Measurements from ENCODE around the gene ATAD3B.
"Not testable (repeated sequence)": the region's sequence is repeated elsewhere in the genome, so short reads cannot be mapped to it uniquely, and the experiment has no call there.

DNA sequence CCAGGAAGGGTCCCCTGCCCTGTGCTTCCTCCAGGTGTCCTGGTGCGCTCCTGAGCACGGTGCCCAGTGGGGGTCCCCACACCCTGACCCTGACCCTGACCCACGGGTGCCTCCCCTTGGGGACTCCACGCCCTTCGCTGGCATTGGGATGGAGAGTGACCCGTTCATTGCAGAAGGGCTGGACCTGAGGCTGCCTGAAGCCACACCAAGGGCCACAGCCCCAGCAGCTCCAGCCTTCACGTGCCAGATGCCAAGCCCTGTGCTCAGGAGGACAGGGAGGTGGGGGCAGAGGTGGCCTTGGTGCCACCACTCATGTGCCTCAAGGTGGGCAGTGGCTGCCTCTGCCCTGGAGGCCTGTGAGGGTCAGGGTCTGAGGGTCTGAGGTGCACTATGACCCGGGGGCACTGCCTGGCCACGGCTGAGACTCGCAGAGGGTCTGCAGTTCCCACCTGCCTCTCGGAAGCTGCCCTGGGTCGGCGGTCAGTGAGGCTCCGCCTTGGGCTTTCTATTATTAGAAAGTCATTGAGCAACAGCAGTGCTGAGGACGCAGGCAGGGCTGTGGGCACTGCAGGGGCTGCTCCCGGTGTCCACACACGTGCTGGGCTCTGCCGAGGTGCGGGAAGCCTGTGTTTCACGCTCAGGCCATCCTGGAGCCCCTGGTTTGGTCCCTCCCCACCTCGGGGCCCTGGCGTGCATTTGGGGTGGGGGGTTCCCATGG lies 61.8 kb downstream of the ATAD3B start:
- TF ChIP-seq POLR2AphosphoS5 (IDR thresholded peaks at IDR 0.05; ENCODE audit: low read depth, low read length) = not testable (repeated sequence)
- TF ChIP-seq, protein P1, sequence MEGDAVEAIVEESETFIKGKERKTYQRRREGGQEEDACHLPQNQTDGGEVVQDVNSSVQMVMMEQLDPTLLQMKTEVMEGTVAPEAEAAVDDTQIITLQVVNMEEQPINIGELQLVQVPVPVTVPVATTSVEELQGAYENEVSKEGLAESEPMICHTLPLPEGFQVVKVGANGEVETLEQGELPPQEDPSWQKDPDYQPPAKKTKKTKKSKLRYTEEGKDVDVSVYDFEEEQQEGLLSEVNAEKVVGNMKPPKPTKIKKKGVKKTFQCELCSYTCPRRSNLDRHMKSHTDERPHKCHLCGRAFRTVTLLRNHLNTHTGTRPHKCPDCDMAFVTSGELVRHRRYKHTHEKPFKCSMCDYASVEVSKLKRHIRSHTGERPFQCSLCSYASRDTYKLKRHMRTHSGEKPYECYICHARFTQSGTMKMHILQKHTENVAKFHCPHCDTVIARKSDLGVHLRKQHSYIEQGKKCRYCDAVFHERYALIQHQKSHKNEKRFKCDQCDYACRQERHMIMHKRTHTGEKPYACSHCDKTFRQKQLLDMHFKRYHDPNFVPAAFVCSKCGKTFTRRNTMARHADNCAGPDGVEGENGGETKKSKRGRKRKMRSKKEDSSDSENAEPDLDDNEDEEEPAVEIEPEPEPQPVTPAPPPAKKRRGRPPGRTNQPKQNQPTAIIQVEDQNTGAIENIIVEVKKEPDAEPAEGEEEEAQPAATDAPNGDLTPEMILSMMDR (IDR thresholded peaks at IDR 0.05) = not testable (repeated sequence)

Measured in Panc1 (cell line).